Measurements from ENCODE around the gene ACTL10. TPM values are rescaled to one million over a fixed set of nuclear protein-coding genes. Genes with fewer than 3 reads are reported as not detected.

The ACTL10 gene
- total RNA-seq, 3 donors from 2014 or later: 1.7 to 4.2 (median 2.4) TPM

GRCh38 chr20:33676652-33677645, 10.2 kb downstream of the ACTL10 start:
- no peak overlapping the region for H3K4me3 ChIP-seq
- H3K36me3 ChIP-seq (ENCODE audit: low read depth): no peaks in the 10 kb centered on the region
- H3K9me3 ChIP-seq: no peaks in the 10 kb centered on the region
- intact Hi-C loops (cut with DNase I, micrococcal nuclease): no loop called here
- peaks cover 23% of the 10 kb centered on the region for H3K4me1 ChIP-seq (ENCODE audit: low read depth)
- TF ChIP-seq CTCF (IDR thresholded peaks at IDR 0.05): no peak
- DNase-seq: peak in 2 of 3 donors; percentile 41 to 61
- ATAC-seq: no peak

GRCh38 chr20:33677991-33678702, 11.4 kb downstream of the ACTL10 start:
- no peak for ATAC-seq
- H3K4me3 ChIP-seq: no peak overlapping the region
- intact Hi-C loops (cut with DNase I, micrococcal nuclease): no loop called here
- peak; percentile 29 to 61 (median 48) for DNase-seq
- no peaks in the 10 kb centered on the region for H3K9me3 ChIP-seq
- TF ChIP-seq CTCF (IDR thresholded peaks at IDR 0.05): no peak
- H3K4me1 ChIP-seq (ENCODE audit: low read depth): peaks cover 20% of the 10 kb centered on the region
- no peaks in the 10 kb centered on the region for H3K36me3 ChIP-seq (ENCODE audit: low read depth)

- H3K9me3 ChIP-seq: no peaks in the 10 kb centered on the region
- TF ChIP-seq CTCF (IDR thresholded peaks at IDR 0.05): no peak
- peak; percentile 31 for ATAC-seq
- intact Hi-C loops (cut with DNase I, micrococcal nuclease): no loop called here
- peak in 2 of 3 donors; percentile 46 to 72 for DNase-seq
- H3K4me1 ChIP-seq (ENCODE audit: low read depth): peaks cover 17% of the 10 kb centered on the region
- no peak overlapping the region for H3K4me3 ChIP-seq
- no peaks in the 10 kb centered on the region for H3K36me3 ChIP-seq (ENCODE audit: low read depth)
These were observed 13.2 kb downstream of the ACTL10 start for GRCh38 chr20:33679758-33680485.

GRCh38 chr20:33680686-33681085, 13.9 kb downstream of the ACTL10 start:
- DNase-seq: no peak
- no peak for ATAC-seq
- Histone ChIP-seq H3K4me1 (ENCODE audit: low read depth) (peaks cover 17% of the 10 kb centered on the region), H3K4me3 (no peak overlapping the region), H3K9me3 (no peaks in the 10 kb centered on the region), H3K36me3 (ENCODE audit: low read depth) (no peaks in the 10 kb centered on the region)
- intact Hi-C loops (cut with DNase I, micrococcal nuclease): no loop called here
- no peak for TF ChIP-seq CTCF (IDR thresholded peaks at IDR 0.05)

- intact Hi-C loops (cut with DNase I, micrococcal nuclease): no loop called here
- DNase-seq: no peak
- Histone ChIP-seq H3K36me3 (ENCODE audit: low read depth) (no peaks in the 10 kb centered on the region), H3K4me1 (ENCODE audit: low read depth) (peaks cover 14% of the 10 kb centered on the region), H3K4me3 (no peak overlapping the region), H3K9me3 (no peaks in the 10 kb centered on the region)
- TF ChIP-seq CTCF (IDR thresholded peaks at IDR 0.05): no peak
- ATAC-seq: no peak
These were observed 14.5 kb downstream of the ACTL10 start for GRCh38 chr20:33681288-33681687.

Data from mucosa of descending colon (tissue), 3 donors.